ENCODE measurements around the gene METTL27.

DNA sequence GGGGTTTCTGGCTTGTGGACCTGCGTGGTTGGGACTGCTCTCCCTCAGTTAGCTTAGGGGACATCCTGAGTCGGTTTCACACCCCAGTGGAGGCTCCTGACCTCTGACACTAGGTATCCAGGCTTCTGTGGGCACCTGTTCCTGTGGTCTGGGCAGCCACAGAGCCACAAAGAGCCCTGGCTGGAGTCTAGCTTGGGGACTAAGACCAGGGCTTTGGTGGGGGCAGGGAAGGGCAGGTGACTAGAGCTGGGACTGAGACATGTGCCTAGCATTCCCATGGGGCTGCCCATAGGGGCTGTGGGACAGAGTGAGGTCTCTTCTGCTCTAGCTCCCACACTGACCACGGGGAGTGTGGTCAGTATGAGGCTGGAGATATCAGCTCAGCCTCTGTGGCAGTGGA, 14.6 kb upstream of the METTL27 start:
- TF ChIP-seq CTCF (conservative IDR thresholded peaks at IDR 0.05 in 1 of 2, IDR thresholded peaks at IDR 0.05 in 1 of 2; ENCODE audit: low read depth in 1 of 2, low read length in 2 of 2) (no peak), EZH2 (IDR thresholded peaks at IDR 0.05; ENCODE audit: low read length, missing control alignments) (no peak)
